Measurements from ENCODE around the gene PLAU.
A peak's percentile ranks its signal among the peaks of the same experiment; 100 is the strongest.

Gene PLAU

DNA sequence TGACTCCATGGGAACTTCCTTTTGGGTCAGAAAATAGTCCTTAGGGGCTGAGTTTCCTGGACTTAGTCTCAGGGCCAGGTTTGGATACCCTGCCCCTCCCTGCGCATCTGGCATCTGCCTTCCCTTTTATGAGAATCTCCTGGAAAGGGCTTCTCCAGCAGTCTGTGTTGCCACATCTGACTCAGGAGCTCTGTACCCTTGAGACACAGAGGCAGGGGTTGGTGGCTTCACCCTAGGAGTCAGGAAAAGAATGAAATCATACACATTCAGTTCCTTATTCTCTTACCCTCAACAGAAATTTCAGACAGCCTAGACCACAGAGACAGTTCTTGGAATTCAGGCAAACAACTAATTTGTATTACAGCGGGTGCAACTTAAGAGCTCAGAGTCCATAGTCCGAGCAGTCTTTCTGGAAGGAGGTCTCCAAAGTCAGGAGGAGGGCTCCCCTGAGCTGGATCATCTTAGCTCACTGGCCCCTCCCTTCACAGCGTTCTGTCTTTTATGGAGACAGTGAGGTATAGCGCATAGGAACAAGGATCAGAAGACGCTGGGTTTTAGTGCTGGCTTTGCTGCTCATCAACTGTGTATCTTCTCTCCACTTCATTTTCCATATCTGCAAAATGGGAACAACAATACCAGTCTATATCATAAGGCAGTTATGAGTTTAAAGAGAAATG, 3.0 kb upstream of the PLAU start:
- no peak for DNase-seq (ENCODE audit: low read depth)
- TF ChIP-seq, protein P1, sequence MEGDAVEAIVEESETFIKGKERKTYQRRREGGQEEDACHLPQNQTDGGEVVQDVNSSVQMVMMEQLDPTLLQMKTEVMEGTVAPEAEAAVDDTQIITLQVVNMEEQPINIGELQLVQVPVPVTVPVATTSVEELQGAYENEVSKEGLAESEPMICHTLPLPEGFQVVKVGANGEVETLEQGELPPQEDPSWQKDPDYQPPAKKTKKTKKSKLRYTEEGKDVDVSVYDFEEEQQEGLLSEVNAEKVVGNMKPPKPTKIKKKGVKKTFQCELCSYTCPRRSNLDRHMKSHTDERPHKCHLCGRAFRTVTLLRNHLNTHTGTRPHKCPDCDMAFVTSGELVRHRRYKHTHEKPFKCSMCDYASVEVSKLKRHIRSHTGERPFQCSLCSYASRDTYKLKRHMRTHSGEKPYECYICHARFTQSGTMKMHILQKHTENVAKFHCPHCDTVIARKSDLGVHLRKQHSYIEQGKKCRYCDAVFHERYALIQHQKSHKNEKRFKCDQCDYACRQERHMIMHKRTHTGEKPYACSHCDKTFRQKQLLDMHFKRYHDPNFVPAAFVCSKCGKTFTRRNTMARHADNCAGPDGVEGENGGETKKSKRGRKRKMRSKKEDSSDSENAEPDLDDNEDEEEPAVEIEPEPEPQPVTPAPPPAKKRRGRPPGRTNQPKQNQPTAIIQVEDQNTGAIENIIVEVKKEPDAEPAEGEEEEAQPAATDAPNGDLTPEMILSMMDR (IDR thresholded peaks at IDR 0.05; ENCODE audit: control insufficient read depth, insufficient read depth, low read depth, low read length, missing control alignments), result no peak
- H3K4me3 ChIP-seq (ENCODE audit: control insufficient read depth, low read depth, low read length), result no peak overlapping the region

DNA sequence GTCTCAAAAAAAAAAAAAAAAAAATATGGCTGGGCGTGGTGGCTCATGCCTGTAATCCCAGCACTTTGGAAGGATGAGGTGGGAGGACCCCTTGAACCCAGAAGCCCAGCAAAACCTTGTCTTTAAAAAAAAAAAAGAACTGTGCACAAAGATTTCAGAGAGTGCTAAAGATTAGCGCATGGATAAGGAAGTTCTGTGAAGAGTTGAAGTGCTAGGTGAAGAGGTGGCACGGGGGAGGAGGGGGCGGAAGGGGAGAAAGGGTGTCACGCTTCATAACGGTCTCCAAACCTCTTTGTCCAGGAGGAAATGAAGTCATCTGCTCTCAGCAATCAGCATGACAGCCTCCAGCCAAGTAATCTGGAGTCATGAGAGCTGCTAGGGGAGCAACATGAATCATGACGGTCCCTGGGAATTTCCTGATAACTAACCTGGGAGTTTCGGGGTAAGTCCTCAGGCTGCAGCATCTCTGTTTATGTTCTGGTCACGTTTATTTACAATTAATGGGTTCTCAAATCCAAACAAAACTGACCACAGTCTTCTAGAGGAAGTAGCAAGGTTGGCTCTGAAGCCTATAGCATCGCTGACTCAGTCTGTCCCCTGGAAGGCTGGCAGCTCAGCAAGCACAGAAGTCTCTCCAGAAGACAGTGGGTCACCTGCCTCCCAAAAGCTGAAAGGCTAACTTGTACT, 1.9 kb upstream of the PLAU start:
- TF ChIP-seq, protein P1 (IDR thresholded peaks at IDR 0.05; ENCODE audit: control insufficient read depth, insufficient read depth, low read depth, low read length, missing control alignments), result no peak
- DNase-seq (ENCODE audit: low read depth), result peak; percentile 64
- H3K4me3 ChIP-seq (ENCODE audit: control insufficient read depth, low read depth, low read length), result no peak overlapping the region

DNA sequence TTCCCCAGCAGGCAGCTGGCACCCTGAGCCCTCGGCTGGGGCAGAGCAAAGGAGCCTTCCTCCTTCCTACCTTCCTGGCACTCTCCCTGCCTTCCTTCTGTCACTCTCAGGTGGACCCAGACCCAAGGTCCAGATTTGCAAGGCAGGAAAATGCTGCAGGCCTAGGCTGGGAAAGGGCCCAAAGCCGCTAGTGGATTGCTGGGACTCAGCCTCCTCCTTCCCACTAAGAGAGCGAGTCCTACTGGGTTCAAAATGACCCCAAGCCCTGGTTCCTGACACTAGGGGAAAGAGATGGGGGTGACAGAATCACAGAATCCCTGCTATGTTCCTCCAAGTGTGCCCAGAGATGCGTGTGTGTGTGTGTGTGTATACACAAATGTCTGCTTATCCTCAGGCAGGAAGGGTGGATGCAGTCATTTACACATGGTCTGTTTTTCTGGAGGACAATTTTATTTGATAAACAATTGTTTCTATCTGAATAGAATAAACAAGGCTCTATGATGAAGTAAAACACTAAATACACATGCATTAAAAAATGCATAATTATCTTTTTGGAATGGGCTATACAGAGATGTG, 1.3 kb upstream of the PLAU start:
- TF ChIP-seq, protein P1 (IDR thresholded peaks at IDR 0.05; ENCODE audit: control insufficient read depth, insufficient read depth, low read depth, low read length, missing control alignments), result no peak
- H3K4me3 ChIP-seq (ENCODE audit: control insufficient read depth, low read depth, low read length), result no peak overlapping the region
- no peak for DNase-seq (ENCODE audit: low read depth)

DNA sequence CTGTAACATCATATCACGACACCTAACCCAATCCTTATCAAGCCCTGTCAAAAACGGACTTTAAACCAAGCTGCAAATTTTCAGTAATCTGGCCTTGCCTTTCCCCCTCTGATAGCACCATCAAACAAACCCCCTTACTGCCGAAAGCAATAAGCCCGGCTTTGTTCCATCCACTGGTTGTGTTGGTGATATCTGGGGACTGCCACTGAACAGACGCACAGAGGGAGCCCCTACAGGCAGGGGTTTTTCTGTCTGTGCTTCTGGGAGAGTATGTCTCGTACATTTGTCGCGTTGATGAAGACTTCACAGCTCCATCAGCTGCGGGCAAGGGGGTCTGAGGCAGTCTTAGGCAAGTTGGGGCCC, 550 bp upstream of the PLAU start:
- peak overlapping the region; percentile 47; the same call in 1 of the 2 replicates for H3K4me3 ChIP-seq (ENCODE audit: control insufficient read depth, low read depth, low read length)
- no peak for DNase-seq (ENCODE audit: low read depth)
- TF ChIP-seq, protein P1 (IDR thresholded peaks at IDR 0.05; ENCODE audit: control insufficient read depth, insufficient read depth, low read depth, low read length, missing control alignments), result no peak

DNA sequence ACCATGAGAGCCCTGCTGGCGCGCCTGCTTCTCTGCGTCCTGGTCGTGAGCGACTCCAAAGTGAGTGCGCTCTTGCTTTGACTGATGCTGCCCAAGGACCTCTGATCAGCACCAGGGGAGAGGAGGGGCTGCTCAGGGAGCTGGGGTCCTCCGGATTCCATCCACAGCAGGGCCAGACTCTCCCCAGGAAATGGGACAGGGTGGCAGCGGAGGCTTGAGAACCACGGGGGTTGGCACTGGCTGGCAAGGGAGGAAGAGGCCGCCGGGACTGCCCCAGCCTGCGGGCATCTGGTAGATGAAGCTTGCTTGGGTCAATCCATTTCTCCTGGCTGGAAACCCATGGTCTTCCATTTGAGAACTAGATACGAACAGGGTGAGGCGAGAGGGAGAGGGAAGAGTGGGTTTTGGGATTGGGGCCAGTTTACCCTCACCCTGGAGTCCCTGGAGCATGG, 647 bp downstream of the PLAU start:
- TF ChIP-seq, protein P1 (IDR thresholded peaks at IDR 0.05; ENCODE audit: control insufficient read depth, insufficient read depth, low read depth, low read length, missing control alignments), result no peak
- no peak for DNase-seq (ENCODE audit: low read depth)
- peak overlapping the region; percentile 47 for H3K4me3 ChIP-seq (ENCODE audit: control insufficient read depth, low read depth, low read length)

DNA sequence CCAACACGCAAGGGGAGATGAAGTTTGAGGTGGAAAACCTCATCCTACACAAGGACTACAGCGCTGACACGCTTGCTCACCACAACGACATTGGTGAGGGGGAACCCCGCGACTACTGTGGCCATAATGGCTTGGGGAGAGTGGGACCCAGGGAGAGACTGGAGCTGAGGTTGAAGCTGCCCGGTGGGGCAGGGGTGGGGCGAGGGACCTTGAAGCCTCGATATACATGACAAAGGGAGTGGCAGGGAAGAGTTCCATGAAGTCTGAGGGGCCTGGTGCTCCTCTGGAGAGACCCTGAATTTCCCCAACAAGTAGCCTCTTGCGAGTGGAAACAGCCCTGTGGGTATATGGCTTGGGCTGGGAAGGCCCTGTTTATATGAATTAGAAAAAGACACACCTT, 3.1 kb downstream of the PLAU start:
- H3K4me3 ChIP-seq (ENCODE audit: control insufficient read depth, low read depth, low read length), result no peak overlapping the region
- DNase-seq (ENCODE audit: low read depth), result no peak
- TF ChIP-seq, protein P1 (IDR thresholded peaks at IDR 0.05; ENCODE audit: control insufficient read depth, insufficient read depth, low read depth, low read length, missing control alignments), result no peak

All from AG09309 (cell line).